ENCODE data around the gene SPP1. TPM values are rescaled to one million over a fixed set of nuclear protein-coding genes. Genes with fewer than 3 reads are reported as not detected.

The SPP1 gene
- total RNA-seq, 1 donor from 2014 or later: 1.1 TPM

GRCh38 chr4:88027611-88028608 lies 52.4 kb downstream of the SPP1 start:
- Mint-ChIP-seq H3K9me3 (ENCODE audit: unreplicated experiment) (peaks cover 4% of the 10 kb centered on the region), H3K4me1 (ENCODE audit: low read depth, unreplicated experiment) (no peaks in the 10 kb centered on the region), H3K27ac (ENCODE audit: unreplicated experiment) (no peak overlapping the region), H3K4me3 (ENCODE audit: unreplicated experiment) (no peak overlapping the region), H3K36me3 (ENCODE audit: unreplicated experiment) (peaks cover 15% of the 10 kb centered on the region), H3K27me3 (ENCODE audit: unreplicated experiment) (peaks cover 2% of the 10 kb centered on the region)
- no peak for DNase-seq
- no peak for TF ChIP-seq CTCF (IDR thresholded peaks at IDR 0.05; ENCODE audit: partially characterized antibody, unreplicated experiment)

GRCh38 chr4:88028946-88029345 lies 53.4 kb downstream of the SPP1 start:
- TF ChIP-seq CTCF (IDR thresholded peaks at IDR 0.05; ENCODE audit: partially characterized antibody, unreplicated experiment): no peak
- DNase-seq: no peak
- Mint-ChIP-seq H3K27me3 (ENCODE audit: unreplicated experiment) (peaks cover 2% of the 10 kb centered on the region), H3K9me3 (ENCODE audit: unreplicated experiment) (peaks cover 4% of the 10 kb centered on the region), H3K27ac (ENCODE audit: unreplicated experiment) (no peak overlapping the region), H3K4me3 (ENCODE audit: unreplicated experiment) (no peak overlapping the region), H3K36me3 (ENCODE audit: unreplicated experiment) (peaks cover 15% of the 10 kb centered on the region), H3K4me1 (ENCODE audit: low read depth, unreplicated experiment) (no peaks in the 10 kb centered on the region)

- Mint-ChIP-seq H3K9me3 (ENCODE audit: unreplicated experiment) (peaks cover 4% of the 10 kb centered on the region), H3K36me3 (ENCODE audit: unreplicated experiment) (peaks cover 15% of the 10 kb centered on the region), H3K27me3 (ENCODE audit: unreplicated experiment) (peaks cover 2% of the 10 kb centered on the region), H3K4me3 (ENCODE audit: unreplicated experiment) (no peak overlapping the region), H3K27ac (ENCODE audit: unreplicated experiment) (no peak overlapping the region), H3K4me1 (ENCODE audit: low read depth, unreplicated experiment) (no peaks in the 10 kb centered on the region)
- no peak for DNase-seq
- no peak for TF ChIP-seq CTCF (IDR thresholded peaks at IDR 0.05; ENCODE audit: partially characterized antibody, unreplicated experiment)
Measured at GRCh38 chr4:88029556-88029955, 54.0 kb downstream of the SPP1 start.

GRCh38 chr4:88030565-88031310 lies 55.2 kb downstream of the SPP1 start:
- H3K27ac Mint-ChIP-seq (ENCODE audit: unreplicated experiment): no peak overlapping the region
- peaks cover 2% of the 10 kb centered on the region for H3K27me3 Mint-ChIP-seq (ENCODE audit: unreplicated experiment)
- no peak for TF ChIP-seq CTCF (IDR thresholded peaks at IDR 0.05; ENCODE audit: partially characterized antibody, unreplicated experiment)
- H3K9me3 Mint-ChIP-seq (ENCODE audit: unreplicated experiment): peaks cover 2% of the 10 kb centered on the region
- no peak for DNase-seq
- H3K4me1 Mint-ChIP-seq (ENCODE audit: low read depth, unreplicated experiment): no peaks in the 10 kb centered on the region
- no peak overlapping the region for H3K4me3 Mint-ChIP-seq (ENCODE audit: unreplicated experiment)
- H3K36me3 Mint-ChIP-seq (ENCODE audit: unreplicated experiment): peaks cover 13% of the 10 kb centered on the region

Other genes with a start within 250 kb of the SPP1 start
- not detected for gene IBSP, start 176.2 kb upstream of the SPP1 start, total RNA-seq (ENCODE audit: unreplicated experiment)
- not detected for gene MEPE, start 142.7 kb upstream of the SPP1 start, total RNA-seq (ENCODE audit: unreplicated experiment)
- gene PKD2, start 31.9 kb downstream of the SPP1 start, total RNA-seq (ENCODE audit: unreplicated experiment): 20.7 TPM
- gene ABCG2, start 182.9 kb downstream of the SPP1 start, total RNA-seq (ENCODE audit: unreplicated experiment): not detected